ENCODE data around the gene TRMT112.

Gene TRMT112

GRCh38 chr11:64355078-64355940 is 38.0 kb upstream of the TRMT112 start:
- no peak for TF ChIP-seq GATA3 (IDR thresholded peaks at IDR 0.05; ENCODE audit: low read depth, low read length)
- TF ChIP-seq GATA2 (IDR thresholded peaks at IDR 0.05; ENCODE audit: low read depth, low read length): no peak

DNA sequence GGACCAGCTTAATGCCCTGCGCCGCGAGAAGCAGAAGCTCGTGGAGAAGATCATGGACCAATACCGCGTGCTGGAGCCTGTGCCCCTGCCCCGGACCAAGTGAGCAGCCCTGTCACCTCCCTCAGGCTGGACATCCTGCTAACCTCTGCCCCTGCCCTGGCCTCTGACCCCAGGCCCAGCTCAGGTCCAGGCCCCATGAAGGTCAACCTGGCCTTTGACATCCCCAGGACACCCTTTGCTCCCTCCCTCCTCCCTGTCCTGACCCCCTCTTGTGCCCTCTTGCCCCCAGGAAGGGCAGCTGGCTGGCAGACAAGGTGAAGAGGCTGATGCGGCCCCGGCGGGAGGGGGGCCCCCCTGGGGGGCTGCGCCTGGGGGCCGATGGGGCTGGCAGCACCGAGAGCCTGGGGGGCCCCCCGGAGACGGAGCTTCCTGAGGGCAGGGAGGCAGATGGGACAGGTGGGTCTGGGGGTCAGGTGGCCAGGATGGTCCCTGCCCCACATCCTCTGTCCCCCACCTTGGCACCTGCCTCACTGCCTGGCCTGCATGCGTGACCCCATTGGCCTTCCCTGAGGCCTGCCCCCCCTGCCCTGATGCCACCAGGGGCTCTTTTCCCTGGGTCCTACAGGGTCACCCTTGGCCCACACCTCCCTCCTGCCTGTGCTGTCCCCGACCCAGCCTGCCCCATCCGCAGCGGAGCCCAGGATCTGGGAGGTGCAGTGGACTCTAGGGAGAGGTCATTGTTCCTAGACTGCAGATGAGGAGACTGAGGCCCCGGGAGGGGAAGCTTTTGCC is 36.6 kb upstream of the TRMT112 start:
- TF ChIP-seq GATA2 (IDR thresholded peaks at IDR 0.05; ENCODE audit: low read depth, low read length): no peak
- no peak for TF ChIP-seq GATA3 (IDR thresholded peaks at IDR 0.05; ENCODE audit: low read depth, low read length)

DNA sequence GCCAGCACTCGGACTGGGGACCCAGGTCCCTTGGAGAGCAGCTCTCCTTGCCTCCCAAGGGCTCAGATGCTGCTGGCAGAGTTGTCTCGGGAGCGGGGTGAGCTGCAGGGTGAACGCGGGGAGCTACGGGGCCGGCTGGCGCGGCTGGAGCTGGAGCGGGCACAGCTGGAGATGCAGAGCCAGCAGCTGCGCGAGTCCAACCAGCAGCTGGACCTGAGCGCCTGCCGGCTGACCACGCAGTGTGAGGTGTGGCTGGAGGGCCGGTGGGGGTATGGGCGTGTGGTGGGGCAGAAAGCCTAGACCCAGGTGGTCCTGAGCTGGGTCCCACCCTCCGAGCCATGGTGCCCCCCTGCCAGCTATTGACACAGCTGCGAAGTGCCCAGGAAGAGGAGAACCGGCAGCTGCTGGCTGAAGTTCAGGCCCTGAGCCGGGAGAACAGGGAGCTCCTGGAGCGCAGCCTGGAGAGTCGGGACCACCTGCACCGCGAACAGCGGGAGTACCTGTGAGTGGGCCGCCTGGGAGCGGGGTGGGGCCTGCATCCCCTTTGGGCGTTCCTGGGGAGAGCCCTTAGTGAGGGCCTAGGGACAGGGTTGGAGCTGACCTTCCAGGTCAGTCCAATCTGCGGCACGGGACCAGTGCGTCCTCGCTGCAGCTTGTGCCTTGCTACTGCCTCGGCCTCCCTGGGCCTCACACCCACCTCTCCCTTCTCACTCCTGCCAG is 35.8 kb upstream of the TRMT112 start:
- no peak for TF ChIP-seq GATA2 (IDR thresholded peaks at IDR 0.05; ENCODE audit: low read depth, low read length)
- no peak for TF ChIP-seq GATA3 (IDR thresholded peaks at IDR 0.05; ENCODE audit: low read depth, low read length)

DNA sequence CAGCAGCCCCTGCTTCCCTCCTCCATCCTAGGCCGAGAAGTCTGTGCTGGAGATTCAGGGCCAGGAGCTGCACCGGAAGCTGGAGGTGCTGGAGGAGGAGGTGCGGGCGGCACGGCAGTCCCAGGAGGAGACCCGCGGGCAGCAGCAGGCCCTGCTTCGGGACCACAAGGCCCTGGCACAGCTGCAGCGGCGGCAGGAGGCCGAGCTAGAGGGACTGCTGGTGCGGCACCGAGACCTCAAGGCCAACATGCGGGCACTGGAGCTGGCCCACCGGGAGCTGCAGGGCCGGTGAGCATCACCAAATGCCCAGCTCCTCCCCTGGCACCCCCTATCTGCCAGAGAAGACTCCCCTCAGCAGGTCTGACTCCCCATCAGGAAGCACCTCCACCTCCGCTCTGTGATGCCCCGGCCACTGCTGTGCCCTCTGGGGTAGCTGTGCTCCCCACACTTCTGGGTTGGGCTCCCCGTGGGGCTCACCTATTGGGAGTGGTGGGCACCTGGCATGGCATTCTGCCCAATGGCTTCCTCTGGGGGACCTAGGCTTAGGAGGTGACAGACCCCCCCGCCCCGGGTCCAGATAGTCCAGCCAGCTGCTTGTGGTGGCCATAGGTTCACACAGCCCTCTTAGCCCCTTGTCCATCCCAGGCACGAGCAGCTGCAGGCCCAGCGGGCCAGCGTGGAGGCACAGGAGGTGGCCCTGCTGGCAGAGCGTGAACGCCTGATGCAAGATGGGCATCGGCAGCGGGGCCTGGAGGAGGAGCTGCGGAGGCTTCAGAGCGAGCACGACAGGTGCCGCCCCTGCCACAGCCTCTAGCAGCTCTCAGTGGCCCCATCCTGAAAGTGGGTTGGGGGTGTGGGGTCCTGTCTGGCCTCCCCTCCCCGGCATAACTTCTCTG is 35.0 kb upstream of the TRMT112 start:
- TF ChIP-seq GATA3 (IDR thresholded peaks at IDR 0.05; ENCODE audit: low read depth, low read length) (no peak), GATA2 (IDR thresholded peaks at IDR 0.05; ENCODE audit: low read depth, low read length) (no peak)

DNA sequence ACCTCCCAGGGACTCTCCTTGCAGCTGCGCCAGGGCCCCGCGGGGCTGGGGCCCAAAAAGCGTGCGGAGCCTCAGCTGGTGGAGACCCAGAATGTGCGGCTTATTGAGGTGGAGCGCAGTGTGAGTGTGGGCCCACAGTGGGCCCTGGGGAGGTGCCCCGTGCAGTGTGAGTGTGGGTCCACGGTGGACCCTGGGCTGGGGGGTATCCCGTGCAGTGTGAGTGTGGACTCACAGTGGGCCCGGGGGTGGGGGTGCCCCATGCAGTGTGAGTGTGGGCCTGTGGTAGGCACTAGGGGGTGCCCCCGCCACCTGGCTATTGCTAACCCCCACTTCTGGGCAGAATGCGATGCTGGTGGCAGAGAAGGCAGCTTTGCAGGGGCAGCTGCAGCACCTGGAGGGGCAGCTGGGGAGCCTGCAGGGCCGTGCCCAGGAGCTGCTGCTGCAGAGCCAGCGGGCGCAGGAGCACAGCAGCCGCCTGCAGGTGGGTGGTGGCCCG is 33.8 kb upstream of the TRMT112 start:
- TF ChIP-seq GATA2 (IDR thresholded peaks at IDR 0.05; ENCODE audit: low read depth, low read length): no peak
- no peak for TF ChIP-seq GATA3 (IDR thresholded peaks at IDR 0.05; ENCODE audit: low read depth, low read length)

DNA sequence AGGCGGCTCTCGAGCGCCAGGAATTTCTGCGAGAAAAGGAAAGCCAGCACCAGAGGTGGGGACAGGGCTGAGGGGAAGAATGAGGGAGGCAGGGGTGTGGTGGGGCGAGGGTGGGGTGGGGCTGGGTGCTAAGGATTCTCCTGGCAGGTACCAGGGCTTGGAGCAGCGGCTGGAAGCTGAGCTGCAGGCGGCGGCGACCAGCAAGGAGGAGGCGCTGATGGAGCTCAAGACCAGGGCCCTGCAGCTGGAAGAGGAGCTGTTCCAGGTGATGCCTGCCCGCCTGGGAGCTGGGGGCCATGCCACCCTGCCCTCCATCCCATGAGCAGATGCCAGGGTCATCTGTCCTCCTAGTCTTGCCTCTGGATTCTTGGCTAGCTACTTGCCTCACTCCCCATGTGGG is 32.0 kb upstream of the TRMT112 start:
- TF ChIP-seq GATA2 (IDR thresholded peaks at IDR 0.05; ENCODE audit: low read depth, low read length) (no peak), GATA3 (IDR thresholded peaks at IDR 0.05; ENCODE audit: low read depth, low read length) (no peak)

GRCh38 chr11:64349025-64349387 is 31.6 kb upstream of the TRMT112 start:
- TF ChIP-seq GATA3 (IDR thresholded peaks at IDR 0.05; ENCODE audit: low read depth, low read length): no peak
- no peak for TF ChIP-seq GATA2 (IDR thresholded peaks at IDR 0.05; ENCODE audit: low read depth, low read length)

DNA sequence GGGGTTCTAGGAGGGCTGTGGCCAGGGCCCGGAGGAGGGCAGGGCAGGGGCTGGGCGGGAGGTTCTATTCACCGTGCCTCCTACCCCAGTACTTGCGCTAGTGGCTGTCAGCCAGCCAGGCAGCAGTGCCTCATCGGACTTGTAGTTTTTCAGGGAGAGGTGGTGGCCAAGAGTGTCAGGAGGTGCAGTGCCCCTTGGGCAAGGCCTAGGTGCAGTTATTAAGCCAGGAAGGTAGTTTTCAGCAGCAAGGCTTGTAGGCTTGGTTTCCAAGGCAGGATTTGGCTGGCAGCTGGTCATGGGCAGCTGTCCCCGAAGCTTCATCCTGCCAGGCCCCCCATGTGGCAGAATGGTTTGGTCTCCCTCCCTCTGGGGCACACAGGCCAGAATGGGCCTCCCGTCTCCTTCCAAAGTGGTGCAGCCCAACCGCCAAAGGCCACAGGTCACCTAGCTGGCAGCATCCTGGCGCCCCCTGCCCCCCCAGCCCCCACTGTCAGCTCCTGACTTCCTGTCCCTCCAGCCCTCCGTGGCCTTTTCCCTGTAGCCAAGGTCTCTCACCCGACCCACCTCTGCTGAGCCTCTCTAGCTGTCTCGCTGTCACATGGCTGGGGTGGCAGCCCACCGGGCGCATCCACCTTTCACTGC is 31.1 kb upstream of the TRMT112 start:
- no peak for TF ChIP-seq GATA2 (IDR thresholded peaks at IDR 0.05; ENCODE audit: low read depth, low read length)
- no peak for TF ChIP-seq GATA3 (IDR thresholded peaks at IDR 0.05; ENCODE audit: low read depth, low read length)

GRCh38 chr11:64347193-64347867 is 30.0 kb upstream of the TRMT112 start:
- TF ChIP-seq GATA3 (IDR thresholded peaks at IDR 0.05; ENCODE audit: low read depth, low read length): no peak
- no peak for TF ChIP-seq GATA2 (IDR thresholded peaks at IDR 0.05; ENCODE audit: low read depth, low read length)

- no peak for TF ChIP-seq GATA2 (IDR thresholded peaks at IDR 0.05; ENCODE audit: low read depth, low read length)
- no peak for TF ChIP-seq GATA3 (IDR thresholded peaks at IDR 0.05; ENCODE audit: low read depth, low read length)
Observed at GRCh38 chr11:64344787-64345186, 27.4 kb upstream of the TRMT112 start.

DNA sequence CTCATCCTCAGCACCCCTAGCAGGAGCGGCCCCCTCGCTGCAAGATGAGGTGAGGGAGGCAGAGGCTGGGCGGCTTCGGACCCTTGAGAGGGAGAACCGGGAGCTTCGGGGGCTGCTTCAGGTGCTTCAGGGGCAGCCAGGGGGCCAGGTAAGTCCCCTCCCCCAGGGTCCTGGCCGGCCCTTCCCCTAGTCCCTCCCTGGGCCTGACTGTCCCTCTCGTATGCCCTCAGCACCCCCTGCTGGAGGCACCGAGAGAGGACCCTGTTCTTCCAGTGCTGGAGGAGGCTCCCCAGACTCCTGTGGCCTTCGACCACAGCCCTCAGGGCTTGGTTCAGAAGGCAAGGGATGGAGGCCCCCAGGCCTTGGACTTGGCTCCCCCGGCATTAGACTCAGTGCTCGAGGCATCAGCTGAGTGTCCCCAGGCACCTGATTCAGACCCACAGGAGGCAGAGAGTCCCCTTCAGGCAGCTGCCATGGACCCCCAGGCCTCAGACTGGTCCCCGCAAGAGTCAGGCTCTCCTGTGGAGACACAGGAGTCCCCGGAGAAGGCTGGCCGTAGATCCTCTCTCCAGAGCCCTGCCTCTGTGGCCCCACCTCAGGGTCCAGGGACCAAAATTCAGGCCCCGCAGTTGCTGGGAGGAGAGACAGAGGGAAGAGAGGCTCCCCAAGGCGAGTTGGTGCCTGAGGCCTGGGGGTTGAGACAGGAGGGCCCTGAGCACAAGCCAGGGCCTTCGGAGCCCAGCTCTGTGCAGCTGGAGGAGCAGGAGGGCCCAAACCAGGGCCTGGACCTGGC is 26.6 kb upstream of the TRMT112 start:
- TF ChIP-seq GATA3 (IDR thresholded peaks at IDR 0.05; ENCODE audit: low read depth, low read length) (no peak), GATA2 (IDR thresholded peaks at IDR 0.05; ENCODE audit: low read depth, low read length) (no peak)
